Right renal cortex interstitium (tissue), 3 donors: ENCODE data around the gene STK16. TPM values are rescaled to one million over a fixed set of nuclear protein-coding genes. Genes with fewer than 3 reads are reported as not detected.
"Not testable (repeated sequence)": the region's sequence is repeated elsewhere in the genome, so short reads cannot be mapped to it uniquely, and the experiment has no call there.

Experiments used
- DNase-seq, 3 donors: peaks; one replicate each; pipeline ENCODE4 v3.0.0-alpha.2; 2013; ENCODE audit warnings: low read depth in 3 of 3, low spot score in 2 of 3
- polyA plus RNA-seq, 3 donors: library from polyadenylated mRNA; unstranded; fragments of 120-200 nt; gene quantifications; one replicate each; pipeline ENCODE4 v1.2.1, GENCODE V29; 2013; ENCODE audit not compliant: insufficient read length in 3 of 3

Gene STK16
- polyA plus RNA-seq, 3 donors, result 36.9 to 44.4 (median 41.8) TPM

GRCh38 chr2:219234331-219234730, 10.9 kb upstream of the STK16 start:
- DNase-seq, result no peak

DNA sequence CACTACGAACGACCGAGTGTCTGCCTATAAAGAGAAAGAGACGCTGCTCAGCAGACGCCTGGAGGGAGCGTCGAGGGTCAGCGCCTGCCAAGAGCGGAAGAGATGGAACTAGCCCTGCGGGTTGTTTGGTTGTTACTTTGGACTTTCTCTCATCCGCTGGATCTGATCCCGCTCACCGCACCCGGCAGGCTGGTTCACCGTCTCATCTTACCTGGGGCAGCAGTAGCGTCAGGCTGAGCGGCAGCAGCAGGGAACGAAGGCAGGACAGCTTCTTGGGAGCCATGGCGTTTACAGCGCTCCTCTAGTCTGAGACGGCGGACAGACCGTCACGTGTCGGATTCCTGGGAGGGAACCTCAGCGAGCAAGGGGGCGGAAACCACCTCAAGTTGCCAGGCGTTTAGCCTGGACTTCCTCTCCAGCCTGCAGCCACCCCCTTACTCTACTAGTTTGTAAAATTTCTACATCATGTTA, 2.0 kb upstream of the STK16 start:
- no peak for DNase-seq

- DNase-seq, result no peak
Observed at GRCh38 chr2:219244789-219245147, 511 bp upstream of the STK16 start.

DNA sequence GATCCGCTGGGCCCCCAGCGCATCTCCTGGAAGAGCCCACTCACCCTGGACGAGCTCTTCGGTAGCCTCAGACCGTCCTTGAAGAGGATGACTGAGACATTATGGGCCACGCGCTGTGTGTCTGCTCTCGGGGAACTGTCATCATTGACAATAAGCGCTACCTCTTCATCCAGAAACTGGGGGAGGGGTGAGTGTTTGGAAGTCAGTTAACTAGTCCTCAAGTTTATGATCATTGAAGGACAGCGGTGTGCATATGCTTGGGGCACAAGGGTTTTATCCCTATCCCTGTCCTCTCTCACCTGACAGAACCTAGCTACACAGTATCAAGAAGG, 586 bp downstream of the STK16 start:
- no peak for DNase-seq

- DNase-seq, result no peak
Observed at GRCh38 chr2:219246559-219246958, 1.3 kb downstream of the STK16 start.

DNA sequence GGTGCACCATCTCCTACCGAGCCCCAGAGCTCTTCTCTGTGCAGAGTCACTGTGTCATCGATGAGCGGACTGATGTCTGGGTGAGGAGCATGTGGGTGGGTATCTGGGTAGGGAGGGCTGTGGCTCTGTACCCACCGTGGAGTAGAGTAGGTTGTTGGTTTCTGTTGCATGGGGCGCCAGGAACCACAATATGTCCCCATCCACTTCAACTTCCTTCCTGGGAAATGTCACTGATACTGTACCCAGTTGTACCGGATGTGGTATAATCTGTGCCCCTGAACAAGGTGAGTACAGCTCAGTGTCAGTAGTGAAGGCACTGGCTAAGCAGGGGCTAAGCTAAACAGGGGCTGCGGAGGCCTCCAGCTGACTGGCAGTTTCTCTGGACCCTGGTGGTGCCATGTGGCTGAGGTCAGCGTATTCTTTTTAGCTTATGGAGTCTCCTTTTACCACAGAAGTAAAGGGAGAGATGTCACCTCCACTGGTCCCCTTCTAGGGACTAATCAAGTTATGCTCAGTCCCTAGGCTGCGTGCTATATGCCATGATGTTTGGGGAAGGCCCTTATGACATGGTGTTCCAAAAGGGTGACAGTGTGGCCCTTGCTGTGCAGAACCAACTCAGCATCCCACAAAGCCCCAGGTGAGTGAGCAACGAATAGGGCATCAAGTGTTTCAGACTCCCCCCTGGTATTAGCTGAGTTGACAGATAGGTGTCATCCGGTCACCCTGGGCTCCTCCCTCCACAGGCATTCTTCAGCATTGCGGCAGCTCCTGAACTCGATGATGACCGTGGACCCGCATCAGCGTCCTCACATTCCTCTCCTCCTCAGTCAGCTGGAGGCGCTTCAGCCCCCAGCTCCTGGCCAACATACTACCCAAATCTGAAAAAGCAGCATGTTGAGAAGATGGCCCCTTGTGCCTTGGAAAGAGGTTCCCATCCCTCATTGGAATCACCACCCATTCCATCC, 2.7 kb downstream of the STK16 start:
- no peak for DNase-seq

GRCh38 chr2:219248845-219249202, 3.5 kb downstream of the STK16 start:
- no peak for DNase-seq

DNA sequence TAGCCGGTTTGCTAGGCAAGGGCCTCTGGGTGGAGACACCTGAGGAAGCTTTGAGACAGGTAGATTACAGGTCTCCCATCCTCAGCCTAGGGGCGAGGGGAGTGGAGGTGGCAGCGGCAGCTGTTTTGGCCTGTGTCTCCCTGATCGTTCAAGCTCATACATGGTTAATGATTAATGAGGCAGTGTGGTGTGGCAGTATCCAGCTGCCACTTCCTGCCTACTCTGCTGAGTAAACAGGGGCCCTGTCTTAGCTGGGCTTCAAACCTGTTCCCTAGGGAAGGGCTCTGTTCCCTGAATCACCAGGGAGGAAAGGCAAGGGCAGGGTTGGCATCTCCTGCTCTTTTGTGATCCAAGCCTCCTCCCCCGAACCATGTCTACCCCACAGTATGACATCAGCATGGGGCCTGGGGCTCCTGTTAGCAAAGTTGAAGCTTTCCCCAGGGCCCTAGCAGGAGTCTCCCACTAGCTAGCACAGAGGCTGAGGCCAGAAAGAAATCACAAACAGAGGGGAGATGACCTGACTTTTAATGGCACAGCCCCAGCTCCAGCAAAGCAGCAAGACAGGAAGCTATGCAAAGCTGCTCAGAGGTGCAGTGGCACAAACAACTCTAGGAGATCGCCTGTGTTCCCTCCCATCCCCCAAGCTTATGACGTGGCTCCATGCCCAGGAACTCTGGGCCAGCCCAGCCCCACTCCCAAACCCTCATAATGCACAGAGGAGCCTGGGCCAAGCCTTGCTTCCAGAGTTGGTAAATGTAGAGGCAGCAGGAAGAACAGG, 4.1 kb downstream of the STK16 start:
- DNase-seq, result no peak

GRCh38 chr2:219250049-219250781, 4.9 kb downstream of the STK16 start:
- DNase-seq, result no peak

GRCh38 chr2:219251656-219252055, 6.4 kb downstream of the STK16 start:
- DNase-seq, result no peak

- DNase-seq, result no peak
Observed at GRCh38 chr2:219252084-219252483, 6.8 kb downstream of the STK16 start.

DNA sequence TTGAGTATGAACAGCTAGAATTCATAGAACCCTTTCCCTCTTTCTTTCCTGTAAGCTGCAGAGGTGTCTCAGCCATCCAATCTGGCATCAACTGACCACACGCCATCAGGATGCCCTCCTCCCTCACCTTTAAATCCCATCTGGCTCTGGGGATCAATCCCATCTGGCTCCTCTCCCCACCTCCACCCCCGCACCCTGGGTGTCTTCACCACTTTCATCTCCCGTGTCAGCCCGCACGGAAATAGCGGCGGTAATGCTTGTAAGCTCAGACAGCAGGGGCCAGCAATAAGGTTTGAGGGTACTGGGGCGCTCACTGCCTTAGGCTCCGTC, 7.3 kb downstream of the STK16 start:
- DNase-seq, result no peak

GRCh38 chr2:219252900-219253752, 7.8 kb downstream of the STK16 start, which contains the start of gene TUBA4B:
Gene TUBA4B, plus strand, starts transcription at chr2:219253243. Its CDS starts 165 bp downstream, at chr2:219253408.
- no peak for DNase-seq

- DNase-seq, result no peak
Observed at GRCh38 chr2:219253753-219254589, 8.7 kb downstream of the STK16 start, which contains the start of gene TUBA4A. Gene TUBA4A, minus strand, starts transcription at chr2:219253918. Its CDS starts 60 bp downstream, at chr2:219253858.

DNA sequence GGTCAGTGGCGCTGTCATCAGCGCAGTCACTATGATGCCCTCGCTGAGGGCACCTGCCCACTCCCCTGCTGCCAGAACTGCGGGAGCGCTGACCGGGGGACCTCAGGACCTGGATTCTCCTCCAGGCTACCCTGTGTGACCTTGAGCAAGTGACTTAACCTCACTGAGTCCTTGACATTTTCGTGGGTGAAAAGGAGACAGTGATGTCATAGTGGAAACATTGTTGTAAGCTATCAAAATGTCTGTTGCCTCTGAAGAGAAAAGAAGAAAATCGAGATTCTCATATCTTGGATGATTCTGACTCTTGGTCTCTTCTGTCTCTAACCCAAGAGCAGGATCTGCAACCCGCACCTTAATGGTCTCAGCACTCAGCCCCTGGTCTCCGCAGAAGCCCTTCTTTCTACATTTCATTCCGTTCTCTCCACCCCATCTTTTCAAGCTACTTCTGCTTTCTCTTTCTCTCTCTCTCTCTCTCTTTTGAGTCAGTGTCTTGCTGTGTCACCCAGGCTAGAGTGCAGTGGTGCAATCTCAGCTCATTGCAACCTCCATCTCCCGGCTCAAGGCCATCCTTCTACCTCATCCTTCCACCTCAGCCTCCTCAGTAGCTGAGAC, 9.4 kb downstream of the STK16 start:
- DNase-seq, result no peak

DNA sequence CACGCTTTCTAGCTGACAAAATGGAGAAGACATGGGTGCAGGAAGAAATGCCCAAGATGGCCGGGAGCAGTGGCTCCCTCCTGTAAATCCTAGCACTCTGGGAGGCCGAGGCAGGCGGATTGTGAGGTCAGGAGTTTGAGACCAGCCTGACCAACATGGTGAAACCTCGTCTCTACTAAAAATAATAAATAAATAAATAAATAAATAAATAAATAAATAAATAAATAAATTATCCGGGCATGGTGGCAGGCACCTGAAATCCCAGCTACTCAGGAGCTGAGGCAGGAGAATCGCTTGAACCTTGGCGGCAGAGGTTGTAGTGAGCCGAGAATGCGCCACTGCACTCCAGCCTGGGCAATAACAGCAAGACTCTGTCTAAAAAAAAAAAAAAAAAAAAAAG, 13.7 kb downstream of the STK16 start:
- DNase-seq, result not testable (repeated sequence)

- DNase-seq, result no peak
Observed at GRCh38 chr2:219261024-219261855, 16.0 kb downstream of the STK16 start.

- no peak for DNase-seq
Observed at GRCh38 chr2:219266232-219266631, 21.0 kb downstream of the STK16 start.
